Measurements from ENCODE around the gene ATXN1.

DNA sequence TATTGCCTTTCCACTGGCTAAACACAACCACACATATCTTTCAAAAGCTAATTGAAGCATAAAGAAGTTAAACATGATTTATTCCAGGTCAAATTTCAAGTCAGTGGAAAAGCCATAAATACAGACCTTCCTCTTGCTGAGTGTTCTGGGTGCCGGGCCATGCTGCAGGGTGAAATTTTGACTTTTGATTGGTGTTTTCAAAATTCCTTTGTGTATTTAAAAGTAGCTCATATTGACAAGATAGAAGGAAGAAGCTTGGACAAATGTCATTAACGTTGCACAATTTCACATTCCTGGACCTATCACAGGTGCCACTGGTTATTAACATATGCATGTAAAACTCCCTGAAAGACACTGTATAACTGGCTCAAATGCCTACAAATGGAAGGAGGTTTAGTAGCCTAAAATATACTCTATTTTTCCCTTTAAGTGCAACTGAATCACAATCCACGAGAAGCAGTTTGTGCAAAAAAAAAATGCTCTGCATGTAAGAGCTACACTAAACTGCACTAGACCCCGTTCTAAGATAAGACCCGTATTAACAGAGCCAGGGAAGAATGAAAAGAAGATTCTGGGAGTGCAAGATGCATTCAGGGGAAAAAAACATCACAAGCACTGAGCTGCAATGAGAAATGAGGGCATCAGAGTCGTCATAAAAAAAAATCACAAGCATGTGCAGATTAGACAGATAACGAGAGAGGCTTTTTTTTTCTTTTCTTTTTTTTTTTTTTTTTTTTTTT is 30.4 kb downstream of the ATXN1 start:
- TF ChIP-seq CTCF (IDR thresholded peaks at IDR 0.05): no peak
- no peak for TF ChIP-seq POLR2AphosphoS5 (IDR thresholded peaks at IDR 0.05)
- TF ChIP-seq POLR2A (IDR thresholded peaks at IDR 0.05): no peak
- no peak for TF ChIP-seq EP300 (IDR thresholded peaks at IDR 0.05)

Measured in gastroesophageal sphincter (tissue), 3 donors.